Stimulated activated naive CD8-positive, alpha-beta T cell treated with anti-CD3 and anti-CD28 coated beads, Interleukin-15, Interleukin-2, amounts not matched to agents 100 U/mL and 50 U/mL, for 24 hours (primary cell): ENCODE data around the gene LTBP1.
"Not testable (repeated sequence)": the region's sequence is repeated elsewhere in the genome, so short reads cannot be mapped to it uniquely, and the experiment has no call there.

Experiments
- ATAC-seq: fragments of 150-1000 bp; cut with Tn5 transposase; one replicate; pipeline ENCODE4 v1.10.0; 2021
- DNase-seq: peaks from one replicate; pipeline ENCODE4 v3.0.0; 2021

LTBP1 gene

DNA sequence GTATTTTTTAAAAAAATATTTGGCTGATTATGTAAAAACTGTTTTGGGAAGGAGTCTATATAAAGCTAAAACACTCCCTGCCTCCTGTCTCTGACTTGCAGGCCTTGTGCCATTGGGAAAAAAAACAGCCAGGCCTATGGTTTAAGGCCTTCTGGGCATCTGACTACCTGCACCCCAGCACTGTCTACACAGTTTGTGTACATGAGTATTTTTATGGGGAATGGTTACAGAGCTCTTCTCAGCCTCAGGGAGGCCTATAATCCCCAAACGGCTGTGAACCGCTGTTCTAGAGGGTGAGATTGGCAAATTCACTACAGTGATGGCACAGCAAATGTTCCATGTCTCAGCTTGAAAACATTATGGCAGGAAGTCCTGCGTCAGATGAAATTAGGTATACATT lies 96.1 kb downstream of the LTBP1 start:
- no peak for DNase-seq
- ATAC-seq, result no peak

DNA sequence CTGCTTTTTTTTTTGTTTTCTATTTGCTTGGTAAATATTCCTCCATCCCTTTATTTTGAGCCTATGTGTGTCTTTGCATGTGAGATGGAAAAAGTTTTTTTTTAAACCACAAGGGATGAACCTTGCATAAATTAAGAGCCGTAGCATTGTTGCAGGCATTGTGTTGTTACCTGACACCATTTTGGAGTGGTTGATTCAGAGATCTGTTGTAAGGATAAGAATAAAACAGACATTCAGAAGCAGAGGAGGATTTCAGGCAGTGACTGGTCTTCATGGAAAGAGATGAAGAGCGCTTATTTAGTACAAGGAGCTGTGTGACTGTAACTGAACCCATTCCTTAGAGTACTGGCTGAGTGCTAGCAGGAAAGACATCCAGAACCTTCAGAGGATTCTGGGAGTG lies 101.2 kb downstream of the LTBP1 start:
- DNase-seq (no peak), ATAC-seq (no peak)

DNA sequence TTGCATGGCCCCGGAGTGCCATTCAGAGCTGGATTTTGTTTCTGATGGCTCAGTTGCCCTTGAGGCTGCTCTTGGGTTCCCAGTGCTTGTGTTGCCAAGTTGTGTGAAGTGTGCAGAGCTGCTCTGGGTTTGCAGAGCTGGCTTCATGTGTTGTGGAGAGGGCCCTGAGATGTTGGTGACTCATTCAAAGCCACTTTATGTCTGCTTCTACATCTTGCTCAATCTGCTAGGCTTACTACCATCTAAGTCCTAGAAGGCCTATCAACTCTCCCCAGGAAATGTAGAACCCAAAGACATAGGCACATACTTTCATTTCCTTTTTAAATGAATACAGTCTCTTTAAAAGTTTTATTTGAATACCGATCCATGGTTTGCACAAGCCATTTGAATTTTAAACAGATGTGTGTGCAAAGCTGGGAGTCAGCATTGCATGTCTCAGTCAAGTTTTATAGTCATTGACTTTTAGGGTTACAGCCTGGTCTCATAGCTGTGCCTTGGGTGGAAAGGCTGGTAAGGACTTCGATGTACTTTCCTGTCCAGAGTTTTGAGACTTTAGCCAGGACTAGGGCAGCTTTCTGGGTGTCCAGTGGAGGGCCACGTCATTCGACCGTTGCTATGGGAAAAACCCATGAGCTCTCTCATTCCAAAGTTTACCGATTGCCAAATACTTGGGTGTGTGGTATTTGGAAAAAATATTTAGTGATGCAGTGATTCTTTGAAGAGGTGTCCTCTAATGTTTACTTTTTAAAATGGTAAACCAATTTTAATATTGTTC lies 105.0 kb downstream of the LTBP1 start:
- DNase-seq (no peak), ATAC-seq (no peak)

DNA sequence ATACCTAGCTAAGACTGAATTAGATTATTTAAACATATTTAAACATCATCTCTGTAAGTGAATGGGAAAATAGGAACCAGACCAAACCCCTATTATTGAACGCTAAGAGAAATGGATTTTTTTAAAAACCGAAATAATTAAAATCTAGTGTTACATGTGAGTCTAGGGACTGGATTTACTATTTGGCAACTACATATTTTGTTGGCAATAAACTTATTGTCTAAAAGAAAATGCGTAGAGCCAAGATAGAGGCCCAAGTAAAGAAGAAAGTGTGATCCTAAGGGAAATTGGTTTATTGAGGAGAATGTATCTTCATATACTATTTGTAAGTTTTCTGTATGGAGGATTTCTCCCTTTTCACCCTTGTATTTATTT lies 105.6 kb downstream of the LTBP1 start:
- DNase-seq, result no peak
- no peak for ATAC-seq

DNA sequence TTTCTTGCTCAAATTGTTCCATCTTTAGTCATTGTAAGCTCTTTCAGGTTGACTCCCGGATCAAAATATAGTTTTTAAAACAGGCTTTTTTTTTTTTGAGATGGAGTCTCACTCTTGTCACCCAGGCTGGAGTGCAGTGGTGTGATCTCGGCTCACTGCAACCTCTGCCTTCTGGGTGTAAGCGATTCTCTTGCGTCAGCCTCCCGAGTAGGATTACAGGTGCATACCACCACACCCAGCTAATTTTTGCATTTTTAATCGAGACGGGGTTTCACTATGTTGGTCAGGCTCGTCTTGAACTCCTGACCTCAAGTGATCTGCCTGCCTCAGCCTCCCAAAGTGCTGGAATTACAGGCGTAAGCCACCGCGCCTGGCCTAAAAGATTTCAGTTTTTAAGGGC lies 106.0 kb downstream of the LTBP1 start:
- not testable (repeated sequence) for DNase-seq, ATAC-seq

DNA sequence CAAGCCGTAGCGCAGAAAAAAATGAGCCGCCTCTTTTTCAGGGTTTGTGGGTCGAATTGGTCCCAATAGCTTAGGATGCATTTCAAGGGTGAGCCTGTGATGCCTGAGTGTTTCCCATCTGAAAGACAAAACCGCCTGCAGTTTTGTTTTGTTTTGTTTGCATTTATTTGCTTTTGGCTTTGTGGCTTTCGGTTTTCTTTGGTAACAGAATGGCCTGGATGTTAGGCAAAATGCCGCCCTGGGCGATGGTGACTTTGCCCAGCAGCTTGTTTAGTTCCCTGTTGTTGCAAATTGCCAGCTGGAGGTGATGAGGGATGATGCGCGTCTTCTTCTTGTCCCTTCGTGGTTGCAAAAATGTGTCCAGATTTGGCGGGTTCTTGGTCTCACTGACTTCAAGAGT lies 109.4 kb downstream of the LTBP1 start:
- ATAC-seq, result no peak
- no peak for DNase-seq

DNA sequence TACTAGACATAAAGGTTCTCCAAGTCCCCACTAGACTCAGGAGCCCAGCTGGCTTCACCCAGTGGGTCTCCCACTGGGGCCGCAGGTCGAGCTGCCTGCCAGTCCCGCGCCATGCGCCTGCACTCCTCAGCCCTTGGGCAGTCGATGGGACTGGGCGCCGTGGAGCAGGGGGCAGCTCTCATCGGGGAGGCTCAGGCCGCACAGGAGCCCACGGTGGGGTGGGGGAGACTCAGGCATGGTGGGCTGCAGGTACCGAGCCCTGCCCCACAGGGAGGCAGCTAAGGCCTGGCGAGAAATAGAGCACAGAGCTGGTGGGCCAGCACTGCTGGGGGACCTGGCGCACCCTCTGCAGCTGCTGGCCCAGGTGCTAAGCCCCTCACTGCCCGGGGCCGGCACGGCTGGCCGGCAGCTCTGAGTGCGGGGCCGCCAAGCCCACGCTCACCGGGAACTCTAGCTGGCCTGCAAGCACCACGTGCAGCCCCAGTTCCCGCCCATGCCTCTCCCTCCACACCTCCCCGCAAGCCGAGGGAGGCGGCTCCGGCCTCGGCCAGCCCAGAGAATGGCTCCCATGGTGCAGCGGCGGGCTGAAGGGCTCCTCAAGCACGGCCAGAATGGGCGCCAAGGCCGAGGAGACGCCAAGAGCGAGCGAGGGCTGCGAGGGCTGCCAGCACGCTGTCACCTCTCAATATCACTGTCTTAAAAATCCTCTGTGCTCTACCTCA lies 110.7 kb downstream of the LTBP1 start:
- not testable (repeated sequence) for ATAC-seq, DNase-seq

DNA sequence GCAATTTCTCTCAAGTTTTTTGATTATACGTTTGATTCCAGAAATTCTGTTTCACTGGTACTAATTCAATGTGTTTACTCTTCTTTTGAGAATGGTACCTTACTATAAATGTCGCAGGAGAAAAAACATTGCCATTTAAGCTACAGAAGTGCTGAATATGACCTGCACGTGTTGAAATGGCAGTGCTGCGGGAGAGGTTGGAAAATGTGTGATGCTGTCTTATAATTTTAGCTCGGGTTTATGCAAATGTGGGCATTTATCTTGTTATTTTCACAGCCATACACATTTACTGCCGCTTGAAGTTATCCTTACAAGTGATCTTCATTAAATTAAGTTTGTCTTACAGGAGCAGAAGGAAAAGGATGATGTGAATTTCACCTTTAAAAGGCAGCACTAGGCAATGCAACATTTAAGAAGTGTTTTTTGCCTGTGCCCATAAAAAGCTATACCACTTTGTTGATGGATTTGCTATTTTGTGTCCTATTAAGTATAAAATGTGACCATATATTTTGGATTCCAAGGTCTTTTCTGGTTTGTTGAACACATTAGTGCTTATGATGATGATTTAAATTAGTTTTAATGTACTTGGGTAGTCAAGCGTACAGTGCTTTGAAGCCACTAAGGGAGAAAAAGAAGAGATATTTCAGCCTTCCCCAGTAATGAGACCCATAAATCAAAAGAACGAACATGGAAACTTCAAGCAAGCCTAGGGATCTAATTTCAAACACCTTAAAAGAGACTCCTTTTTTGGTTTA lies 112.1 kb downstream of the LTBP1 start:
- DNase-seq (no peak), ATAC-seq (no peak)

DNA sequence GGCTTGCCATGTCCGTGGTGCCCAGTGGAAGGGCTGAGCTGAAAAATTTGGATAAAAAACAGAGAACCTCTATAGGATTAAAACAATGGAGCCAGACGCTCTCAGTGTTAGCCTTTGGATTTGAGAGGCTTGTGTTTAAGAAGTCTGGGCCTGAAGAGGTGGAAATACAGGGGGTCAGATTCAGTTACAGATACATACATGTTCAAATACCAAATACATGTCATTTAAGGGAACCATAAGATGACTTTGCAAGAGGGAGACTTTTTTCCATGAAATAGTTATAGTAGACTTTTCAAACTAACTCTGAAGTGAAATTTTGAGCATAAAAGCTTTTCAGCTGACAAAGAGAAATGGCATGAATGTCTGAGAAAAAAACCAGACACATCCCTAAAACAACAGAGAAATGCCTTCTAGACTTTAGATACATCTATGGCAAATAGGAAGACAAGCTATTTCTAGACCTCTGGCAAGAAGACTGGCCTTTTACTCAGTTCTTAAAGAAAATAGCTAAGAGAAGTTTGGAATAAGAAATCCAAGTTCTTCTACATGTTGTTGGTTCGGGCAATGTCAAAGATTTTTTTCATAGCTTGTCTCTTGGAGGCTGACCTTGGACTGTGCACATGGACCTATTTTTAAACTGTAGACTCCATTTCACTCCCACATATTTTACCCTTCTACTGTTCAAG lies 112.9 kb downstream of the LTBP1 start:
- no peak for ATAC-seq

DNA sequence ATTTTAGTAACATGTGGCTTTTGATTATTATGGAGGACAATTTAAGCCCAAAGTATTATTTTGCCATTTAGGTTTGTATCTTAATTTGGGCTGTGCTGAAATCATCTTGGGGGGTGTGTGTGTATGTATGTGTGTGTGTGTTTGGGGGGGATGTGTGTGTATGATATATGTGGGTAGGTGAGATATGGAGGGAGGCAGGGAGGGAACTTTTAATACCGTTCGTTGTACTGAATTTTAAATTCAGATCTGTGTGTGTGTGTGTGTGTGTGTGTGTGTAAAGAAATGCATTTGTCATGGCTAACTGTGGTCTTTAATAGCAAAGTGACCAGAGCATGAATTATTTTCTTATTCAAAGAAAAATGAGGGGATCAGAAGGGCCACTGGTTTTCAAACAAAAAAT lies 113.7 kb downstream of the LTBP1 start:
- ATAC-seq (no peak), DNase-seq (no peak)

More for the DNA sequence above, 112.9 kb downstream of the LTBP1 start:
- DNase-seq, result no peak

DNA sequence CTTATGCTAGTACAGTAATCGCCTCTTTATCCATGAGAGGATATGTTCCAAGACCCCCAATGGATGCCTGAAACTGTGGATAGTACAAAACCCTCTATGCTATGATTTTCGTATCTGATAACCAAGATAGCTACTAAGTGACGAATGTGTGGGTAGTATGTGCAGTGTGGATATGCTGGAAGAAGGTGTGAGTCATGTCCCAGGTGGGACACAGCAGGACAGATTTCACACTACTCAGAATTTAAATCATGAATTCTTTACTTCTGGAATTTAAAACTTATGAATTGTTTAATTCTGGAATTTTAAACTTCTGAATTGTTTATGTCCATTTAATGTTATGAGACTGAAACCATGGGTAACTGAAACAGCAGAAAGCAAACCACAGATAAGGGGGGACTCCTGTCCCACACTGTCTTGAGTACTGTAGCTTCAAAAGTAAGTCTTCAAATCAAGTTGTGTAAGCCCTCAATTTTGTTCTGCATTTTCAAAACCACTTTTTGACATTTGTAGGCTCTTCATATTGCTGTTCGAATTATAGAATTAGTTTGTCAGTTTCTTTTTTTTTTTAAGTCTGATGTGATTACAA lies 116.0 kb downstream of the LTBP1 start:
- DNase-seq (no peak), ATAC-seq (no peak)

DNA sequence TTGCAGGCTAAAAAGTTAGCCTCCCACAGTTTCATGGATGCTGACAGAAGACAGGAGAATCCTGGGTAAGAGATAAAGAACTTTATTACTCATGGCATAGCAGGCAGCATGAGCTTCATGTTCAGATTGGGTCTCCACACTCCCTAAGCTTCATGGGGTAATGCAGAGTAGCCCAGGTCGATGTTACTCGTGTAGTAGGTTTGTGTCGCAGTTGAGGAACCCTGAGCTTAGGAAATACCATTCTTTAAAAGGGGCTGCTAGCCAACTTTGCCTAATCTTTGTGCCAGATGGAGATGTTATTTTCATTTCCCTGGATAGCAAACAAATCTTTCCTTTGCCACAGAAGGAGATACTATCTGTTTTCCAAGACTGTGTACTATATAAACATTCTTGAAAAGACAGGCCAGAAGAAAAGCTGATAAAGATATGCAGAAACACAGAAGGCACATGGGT lies 117.6 kb downstream of the LTBP1 start:
- DNase-seq, result no peak
- ATAC-seq, result no peak

DNA sequence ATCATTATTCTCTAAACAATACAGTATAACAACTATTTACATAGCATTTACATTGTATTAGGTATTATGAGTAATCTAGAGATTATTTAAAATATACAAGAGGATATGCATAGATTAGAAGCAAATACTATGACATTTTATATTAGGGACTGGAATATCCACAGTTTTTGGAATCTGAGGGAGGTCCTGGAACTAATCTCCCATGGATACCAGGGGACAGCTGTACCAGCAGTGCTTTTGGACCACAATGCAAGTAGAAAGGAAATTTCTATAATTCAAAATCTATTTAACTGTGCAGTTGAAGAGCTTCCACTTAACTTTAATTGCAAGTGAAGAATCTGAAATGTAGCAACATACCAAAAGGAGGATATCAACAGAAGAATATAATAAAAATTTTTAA lies 120.8 kb downstream of the LTBP1 start:
- no peak for DNase-seq
- ATAC-seq, result no peak

DNA sequence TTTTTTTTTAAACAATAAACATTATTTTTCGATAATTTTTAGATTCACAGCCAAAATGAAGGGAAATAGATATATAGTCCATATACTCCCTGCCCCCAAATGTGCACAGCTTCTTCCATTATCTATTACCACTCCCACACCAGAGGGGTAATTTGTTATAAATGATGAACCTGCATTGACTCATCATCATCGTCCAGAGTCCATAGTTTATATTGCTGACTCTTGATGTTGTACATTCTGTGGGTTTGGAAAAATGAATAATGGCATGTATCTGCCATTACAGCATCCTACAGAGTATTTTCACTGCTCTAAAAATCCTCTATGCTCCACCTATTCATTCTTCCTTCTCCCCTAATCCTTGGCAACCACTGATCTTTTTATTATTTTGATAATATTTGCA lies 121.5 kb downstream of the LTBP1 start:
- no peak for DNase-seq
- no peak for ATAC-seq

DNA sequence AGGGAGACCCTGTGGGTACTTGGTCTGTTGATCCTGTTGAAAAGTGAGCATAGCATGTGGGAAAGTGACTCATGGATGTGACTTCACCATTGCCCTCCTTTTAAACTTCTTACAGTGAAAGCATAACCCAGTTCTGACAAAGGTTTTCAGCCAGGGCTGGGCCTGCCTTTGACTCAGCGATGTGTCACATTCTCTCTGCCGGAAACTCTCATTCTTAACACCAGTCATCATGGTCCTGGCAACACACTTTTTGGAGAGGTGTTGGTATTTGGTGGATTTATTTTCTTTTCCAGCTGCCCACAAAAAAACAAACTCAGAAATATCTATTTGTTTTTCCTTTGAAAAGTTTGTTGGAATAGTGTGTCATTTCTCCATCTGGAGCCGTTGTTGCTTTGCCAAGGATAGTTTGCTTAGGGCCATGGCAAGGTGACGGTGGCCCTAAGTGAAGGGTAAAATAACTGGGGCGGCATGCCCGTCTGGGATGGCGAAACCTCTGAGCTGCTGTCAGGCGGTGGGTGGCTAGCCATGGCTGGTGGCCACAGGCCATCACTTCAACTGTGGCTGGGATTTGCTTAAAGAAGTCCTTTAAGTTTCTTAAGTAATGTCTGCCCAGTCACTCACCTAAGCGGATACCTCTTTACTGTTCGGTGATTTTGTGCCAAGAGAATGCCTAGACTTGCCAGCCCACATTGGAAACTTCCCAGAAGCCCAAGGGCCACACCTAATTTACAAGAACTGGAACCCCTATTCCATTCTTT lies 123.3 kb downstream of the LTBP1 start:
- DNase-seq (peak; percentile 26), ATAC-seq (peak; percentile 95)

DNA sequence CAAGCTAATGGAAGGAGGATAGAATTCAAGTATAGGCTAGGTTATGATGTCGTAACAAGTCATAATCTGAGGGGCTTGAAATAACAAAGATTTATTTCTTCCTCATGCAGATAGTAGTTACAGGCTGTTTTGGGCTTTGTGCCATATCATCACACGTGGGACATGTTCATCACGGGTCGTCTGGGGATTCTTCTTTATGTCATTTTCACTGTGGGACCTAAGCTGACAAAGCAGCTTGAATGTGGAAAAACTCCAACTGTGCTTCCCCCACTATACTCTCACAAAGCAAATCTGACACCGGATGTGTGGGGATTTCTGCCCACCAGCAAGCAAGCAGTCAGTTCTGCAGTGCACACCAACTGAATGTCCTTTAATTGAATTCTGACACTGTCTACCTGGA lies 124.8 kb downstream of the LTBP1 start:
- DNase-seq (no peak), ATAC-seq (no peak)

DNA sequence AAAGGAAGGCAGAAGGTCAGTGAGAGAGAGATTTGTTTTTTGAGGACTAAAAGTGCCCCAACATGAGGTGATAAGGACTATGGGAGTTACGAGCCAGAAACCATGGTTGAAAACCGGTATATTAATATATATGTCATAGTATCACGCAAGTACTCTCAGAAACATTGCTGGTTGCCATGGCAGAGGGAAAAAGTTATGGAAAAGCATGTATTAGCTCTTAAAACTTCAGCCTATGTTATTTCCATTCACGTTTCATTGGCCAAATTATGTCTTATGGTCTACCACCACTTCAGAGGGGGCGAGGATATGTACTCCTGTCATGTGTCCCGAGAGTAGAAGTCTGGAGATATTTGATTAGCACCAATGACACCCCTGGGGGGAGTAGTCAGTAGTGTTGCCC lies 125.9 kb downstream of the LTBP1 start:
- DNase-seq (no peak), ATAC-seq (no peak)

DNA sequence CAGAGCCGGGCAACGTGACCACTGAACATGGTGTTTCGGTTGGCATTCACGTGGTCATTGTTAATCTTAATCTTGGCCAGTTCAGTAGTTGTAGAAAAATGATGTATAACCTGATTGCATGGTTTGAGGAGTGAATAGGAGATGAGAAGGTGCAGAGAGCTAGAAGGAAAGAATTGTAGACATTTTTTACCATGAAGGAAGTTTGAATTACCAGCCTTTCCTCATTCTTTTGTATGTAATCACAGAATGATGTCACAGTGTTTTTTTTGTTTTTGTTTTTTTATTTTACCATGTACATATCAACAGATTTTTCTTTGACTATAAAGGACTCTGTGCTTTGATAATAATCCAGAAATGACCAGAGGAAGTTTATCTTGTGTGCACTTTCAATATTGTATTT lies 126.3 kb downstream of the LTBP1 start:
- ATAC-seq (no peak), DNase-seq (no peak)

DNA sequence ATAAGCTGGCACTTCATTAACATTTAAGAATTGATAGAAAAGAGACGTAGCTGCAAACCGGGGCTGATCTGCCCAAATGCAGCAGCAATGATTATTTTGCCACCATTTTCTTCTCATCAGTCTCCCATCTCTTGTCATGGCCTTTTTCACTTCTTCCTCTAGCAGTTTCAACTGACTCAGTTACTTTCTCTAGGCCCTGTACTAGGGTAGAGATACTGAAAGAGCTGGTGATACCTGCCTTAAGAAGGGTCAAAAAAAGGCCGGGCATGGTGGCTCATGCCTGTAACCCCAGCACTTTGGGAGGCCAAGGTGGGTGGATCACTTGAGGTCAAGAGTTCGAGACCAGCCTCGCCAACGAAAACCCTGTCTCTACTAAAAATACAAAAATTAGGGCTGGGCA lies 127.4 kb downstream of the LTBP1 start:
- DNase-seq, result no peak
- no peak for ATAC-seq

DNA sequence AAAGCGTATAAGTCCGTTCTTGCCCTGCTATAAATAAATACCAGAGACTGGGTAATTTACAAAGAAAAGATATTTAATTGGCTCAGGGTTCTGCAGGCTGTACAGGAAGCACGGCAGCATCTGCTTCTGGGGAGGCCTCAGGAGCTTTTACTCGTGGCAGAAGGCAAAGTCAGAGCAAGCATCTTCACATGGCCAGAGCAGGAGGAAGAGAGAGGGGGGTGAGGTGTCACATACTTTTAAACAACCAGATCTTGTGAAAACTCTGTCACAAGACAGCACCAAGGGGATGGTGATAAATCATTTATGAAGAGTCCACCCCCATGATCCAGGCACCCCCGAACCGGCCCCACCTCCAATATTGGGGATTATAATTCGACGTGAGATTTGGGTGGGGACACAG lies 130.6 kb downstream of the LTBP1 start:
- no peak for ATAC-seq

DNA sequence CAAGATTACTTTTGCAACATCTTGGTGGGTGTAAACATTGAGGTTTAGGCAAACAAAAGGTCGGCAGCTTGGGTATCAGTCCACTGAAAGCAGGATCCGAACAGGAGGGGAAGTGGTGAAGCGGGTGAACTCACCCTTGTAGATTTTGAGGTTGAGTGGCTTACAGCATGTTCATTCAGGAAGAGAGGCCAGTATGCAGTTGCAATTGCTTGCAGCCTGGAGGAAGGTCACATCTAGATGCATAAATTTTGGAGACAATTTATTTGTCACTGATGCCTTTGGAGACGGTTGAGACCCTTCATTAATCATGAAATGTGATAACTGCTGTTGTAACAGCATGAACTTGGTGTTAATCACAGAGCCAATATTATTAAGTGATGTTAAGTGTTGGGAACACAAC lies 131.1 kb downstream of the LTBP1 start:
- ATAC-seq (no peak), DNase-seq (no peak)

More for the DNA sequence above, 130.6 kb downstream of the LTBP1 start:
- no peak for DNase-seq
